ENCODE measurements around the gene OR6B2.

- TF ChIP-seq CTCF (IDR thresholded peaks at IDR 0.05) (no peak), POLR2A (IDR thresholded peaks at IDR 0.05) (no peak)
Observed at GRCh38 chr2:240030379-240031094, at the start of gene OR6B2.

Measured in esophagus squamous epithelium (tissue), 4 donors.